Esophagus muscularis mucosa (tissue), 4 donors: ENCODE results near the gene DKK2. TPM values are rescaled to one million over a fixed set of nuclear protein-coding genes. Genes with fewer than 3 reads are reported as not detected.

ENCODE experiments used
- DNase-seq: peaks from one replicate; pipeline ENCODE4 v3.0.0-alpha.2; 2017; ENCODE audit errors: extremely low spot score
- H3K27ac ChIP-seq, 4 donors: fragments of 200-600 bp; sonication (generic); replicated peaks in 1 of 4; 1 replicate in 3 of 4; 2 replicates in 1 of 4; pipeline ENCODE4 v1.5.1; 2016 to 2019; ENCODE audit warnings: mild to moderate bottlenecking in 1 of 4
- H3K27me3 ChIP-seq, 4 donors: fragments of 200-600 bp; sonication (generic); one replicate each; pipeline versions ENCODE4 v1.5.1 to v1.6.0; 2016 to 2019
- H3K36me3 ChIP-seq, 4 donors: fragments of 200-600 bp; sonication (generic); one replicate each; pipeline ENCODE4 v1.5.1; 2016 to 2019
- H3K4me1 ChIP-seq, 4 donors: fragments of 200-600 bp; sonication (generic); one replicate each; pipeline ENCODE4 v1.5.1; 2016 to 2019
- H3K4me3 ChIP-seq, 4 donors: fragments of 200-600 bp; sonication (generic); 1 replicate in 2 of 4; 2 replicates in 2 of 4; pipeline ENCODE4 v1.5.1; 2016 to 2019; ENCODE audit warnings: mild to moderate bottlenecking in 4 of 4, moderate library complexity in 1 of 4
- H3K9me3 ChIP-seq, 4 donors: fragments of 200-600 bp; sonication (generic); 1 replicate in 3 of 4; 2 replicates in 1 of 4; pipeline ENCODE4 v1.5.1; 2016 to 2019
- EP300 ChIP-seq: sonication (generic); formaldehyde crosslinking; IDR thresholded peaks from one replicate; pipeline ENCODE4 v1.6.1; 2017; ENCODE audit warnings: antibody characterized with exemption
- POLR2A ChIP-seq: fragments of 450-650 bp; IDR thresholded peaks from one replicate; pipeline ENCODE4 v1.6.1; 2017; ENCODE audit warnings: antibody characterized with exemption, moderate library complexity, mild to moderate bottlenecking, low read depth
- POLR2AphosphoS5 ChIP-seq, 2 donors: sonication (generic); formaldehyde crosslinking; IDR thresholded peaks; one replicate each; pipeline ENCODE4 v1.6.1; 2017; ENCODE audit warnings: antibody characterized with exemption in 2 of 2
- WGBS: methylation state at CpG from one replicate; pipeline ENCODE4 v1.1.5; 2018; 5-methylcytosine and 5-hydroxymethylcytosine counted together
- intact Hi-C: fragments of 100-400 bp; cut with DNase I; formaldehyde crosslinking; loops from one replicate; pipeline ENCODE4 v1.15.1; 2023
- total RNA-seq, 4 donors: library from RNA; depleted of rRNA; stranded (reverse); fragments of >200 nt; gene quantifications; one replicate each; pipeline versions ENCODE4 v1.1.0 to v1.2.1, GENCODE V29; 2016
- TF ChIP-seq, protein P1 (sequence below), 3 experiments: fragments of 200-600 bp in 2 of 3; fragments of 450-650 bp in 1 of 3; sonication (generic) in 2 of 3; IDR thresholded peaks; one replicate each; pipeline ENCODE4 v1.5.1; 2017 to 2019; ENCODE audit warnings: antibody characterized with exemption in 3 of 3, mild to moderate bottlenecking in 2 of 3, moderate library complexity in 1 of 3

DKK2 gene
- total RNA-seq, 4 donors from 2014 or later: 0.52 to 1.8 (median 0.70) TPM

DNA sequence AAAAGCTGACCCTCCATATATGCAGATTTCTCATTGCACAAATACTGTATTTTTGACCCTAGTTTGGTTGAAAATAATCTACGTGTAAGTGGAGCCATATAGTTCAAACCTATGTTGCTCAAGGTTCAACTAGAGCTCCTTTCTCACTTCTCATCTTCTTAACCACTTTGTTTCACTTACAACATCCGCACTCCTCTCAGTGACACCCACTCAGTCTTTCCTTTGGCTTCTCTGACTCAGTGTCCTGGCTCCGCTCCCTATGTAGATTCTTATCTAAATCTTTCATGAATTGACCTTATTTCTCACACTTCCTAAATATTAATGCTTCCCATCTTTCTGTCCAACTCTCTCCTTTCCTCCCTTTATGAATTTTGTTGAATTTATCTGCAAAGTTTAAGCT, 32.9 kb upstream of the DKK2 start:
- no peak for TF ChIP-seq EP300
- no peak for TF ChIP-seq POLR2A
- TF ChIP-seq, protein P1, sequence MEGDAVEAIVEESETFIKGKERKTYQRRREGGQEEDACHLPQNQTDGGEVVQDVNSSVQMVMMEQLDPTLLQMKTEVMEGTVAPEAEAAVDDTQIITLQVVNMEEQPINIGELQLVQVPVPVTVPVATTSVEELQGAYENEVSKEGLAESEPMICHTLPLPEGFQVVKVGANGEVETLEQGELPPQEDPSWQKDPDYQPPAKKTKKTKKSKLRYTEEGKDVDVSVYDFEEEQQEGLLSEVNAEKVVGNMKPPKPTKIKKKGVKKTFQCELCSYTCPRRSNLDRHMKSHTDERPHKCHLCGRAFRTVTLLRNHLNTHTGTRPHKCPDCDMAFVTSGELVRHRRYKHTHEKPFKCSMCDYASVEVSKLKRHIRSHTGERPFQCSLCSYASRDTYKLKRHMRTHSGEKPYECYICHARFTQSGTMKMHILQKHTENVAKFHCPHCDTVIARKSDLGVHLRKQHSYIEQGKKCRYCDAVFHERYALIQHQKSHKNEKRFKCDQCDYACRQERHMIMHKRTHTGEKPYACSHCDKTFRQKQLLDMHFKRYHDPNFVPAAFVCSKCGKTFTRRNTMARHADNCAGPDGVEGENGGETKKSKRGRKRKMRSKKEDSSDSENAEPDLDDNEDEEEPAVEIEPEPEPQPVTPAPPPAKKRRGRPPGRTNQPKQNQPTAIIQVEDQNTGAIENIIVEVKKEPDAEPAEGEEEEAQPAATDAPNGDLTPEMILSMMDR (IDR thresholded peaks at IDR 0.05): no peak
- no peak for TF ChIP-seq POLR2AphosphoS5 (IDR thresholded peaks at IDR 0.05)
- Histone ChIP-seq H3K36me3 (no peaks in the 10 kb centered on the region), H3K9me3 (no peaks in the 10 kb centered on the region), H3K27ac (no peak overlapping the region), H3K4me3 (no peak overlapping the region), H3K27me3 (no peaks in the 10 kb centered on the region), H3K4me1 (no peaks in the 10 kb centered on the region)
- WGBS: 57% methylated on average over 3 of the region's 3 CpGs
- DNase-seq: no peak
- intact Hi-C loops: no loop called here

DNA sequence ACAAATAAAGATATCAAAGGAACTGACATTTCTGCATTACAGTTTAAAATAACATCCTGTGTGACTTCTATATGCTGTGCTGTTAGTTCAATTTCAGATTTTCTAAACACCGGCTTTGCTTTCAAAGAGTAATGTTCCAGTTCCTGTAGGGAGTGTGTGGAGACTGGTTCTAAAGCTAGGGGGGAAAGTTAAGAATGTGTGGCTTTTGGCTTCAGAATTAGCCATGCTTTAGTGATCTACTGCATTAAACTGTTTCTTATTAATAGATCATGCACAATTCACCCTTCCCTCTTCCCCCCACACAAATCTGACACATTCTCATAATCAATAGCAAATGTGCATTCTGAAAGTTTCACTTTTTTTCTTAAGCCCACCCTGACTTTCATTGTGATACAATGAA, 32.0 kb upstream of the DKK2 start:
- Histone ChIP-seq H3K36me3 (no peaks in the 10 kb centered on the region), H3K4me1 (no peaks in the 10 kb centered on the region), H3K9me3 (no peaks in the 10 kb centered on the region), H3K4me3 (no peak overlapping the region), H3K27ac (no peak overlapping the region), H3K27me3 (no peaks in the 10 kb centered on the region)
- intact Hi-C loops: no loop called here
- TF ChIP-seq POLR2A (no peak), EP300 (no peak), POLR2AphosphoS5 (IDR thresholded peaks at IDR 0.05) (no peak)
- TF ChIP-seq, protein P1 (IDR thresholded peaks at IDR 0.05): no peak
- no peak for DNase-seq
- WGBS: 19% methylated on average over 1 of the region's 1 CpG

DNA sequence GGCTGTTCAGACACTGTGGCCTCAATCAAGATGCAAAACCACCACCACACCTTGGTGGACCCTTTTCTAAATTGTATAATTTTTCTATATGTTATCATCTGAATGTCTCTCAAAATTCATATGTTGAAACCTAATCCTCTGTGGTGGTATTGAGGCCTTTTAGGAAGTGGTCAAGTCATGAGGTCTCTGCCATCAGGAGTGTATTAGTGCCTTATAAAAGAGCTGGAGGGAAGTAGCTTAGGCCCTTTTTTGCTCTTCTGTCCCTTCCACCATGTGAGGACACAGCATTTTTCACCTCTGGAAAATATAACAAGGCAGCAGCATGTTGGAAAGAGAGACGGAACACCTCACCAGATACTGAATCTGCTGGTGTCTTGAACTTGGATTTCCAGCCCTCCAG, 30.5 kb upstream of the DKK2 start:
- 78% methylated on average over 1 of the region's 1 CpG for WGBS
- H3K27me3 ChIP-seq: no peaks in the 10 kb centered on the region
- no peak for DNase-seq

DNA sequence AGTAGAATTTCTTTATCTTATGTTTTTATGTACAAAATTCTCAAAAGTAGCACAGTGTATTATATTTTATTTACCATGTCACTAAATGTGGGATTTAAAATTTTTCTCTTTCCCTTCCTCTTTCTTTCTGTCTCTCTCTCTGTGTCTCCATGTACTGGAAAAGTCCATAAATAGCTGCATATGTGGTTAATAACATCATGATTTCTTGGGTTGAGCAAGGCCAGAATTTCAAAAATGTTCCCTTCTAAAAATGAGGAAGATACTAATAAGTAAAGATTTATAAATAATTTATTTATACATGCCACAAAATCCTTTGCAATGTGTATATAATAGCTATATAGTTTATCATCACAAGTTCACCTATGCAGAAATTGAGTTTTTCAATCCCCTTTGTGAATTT, 29.1 kb upstream of the DKK2 start:
- Histone ChIP-seq H3K4me3 (no peak overlapping the region), H3K27me3 (no peaks in the 10 kb centered on the region), H3K9me3 (no peaks in the 10 kb centered on the region), H3K27ac (no peak overlapping the region), H3K4me1 (no peaks in the 10 kb centered on the region), H3K36me3 (no peaks in the 10 kb centered on the region)
- intact Hi-C loops: no loop called here
- no peak for DNase-seq
- TF ChIP-seq POLR2AphosphoS5 (IDR thresholded peaks at IDR 0.05): no peak
- no peak for TF ChIP-seq POLR2A
- TF ChIP-seq EP300: no peak
- TF ChIP-seq, protein P1 (IDR thresholded peaks at IDR 0.05): no peak

More for the DNA sequence above, 30.5 kb upstream of the DKK2 start:
- Histone ChIP-seq H3K36me3 (no peaks in the 10 kb centered on the region), H3K27ac (no peak overlapping the region), H3K4me1 (no peaks in the 10 kb centered on the region), H3K4me3 (no peak overlapping the region), H3K9me3 (no peaks in the 10 kb centered on the region)
- intact Hi-C loops: no loop called here
- TF ChIP-seq POLR2A (no peak), EP300 (no peak), POLR2AphosphoS5 (IDR thresholded peaks at IDR 0.05) (no peak)
- TF ChIP-seq, protein P1 (IDR thresholded peaks at IDR 0.05): no peak

DNA sequence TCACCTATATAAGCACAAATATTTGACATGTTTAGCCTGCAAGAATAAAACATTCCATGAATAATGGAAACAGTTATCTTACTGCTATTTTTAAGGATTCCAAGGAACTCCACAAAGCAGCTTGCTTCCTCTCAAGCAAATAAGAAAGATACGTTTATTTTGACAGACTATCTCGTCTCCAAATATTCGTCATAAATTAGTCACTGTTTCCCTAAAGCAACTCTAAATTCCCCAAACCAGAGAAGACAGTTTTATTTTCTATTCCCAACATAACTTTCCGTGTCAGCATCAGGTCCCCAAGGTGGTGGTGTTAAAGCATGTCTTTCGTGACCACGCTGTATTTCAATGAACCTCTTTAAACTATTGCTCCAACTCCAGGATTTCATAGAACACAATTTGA, 24.3 kb upstream of the DKK2 start:
- no peak overlapping the region for H3K4me3 ChIP-seq
- H3K27me3 ChIP-seq: no peaks in the 10 kb centered on the region
- WGBS: 61% methylated on average over 6 of the region's 6 CpGs
- intact Hi-C loops: no loop called here
- TF ChIP-seq, protein P1 (IDR thresholded peaks at IDR 0.05): no peak
- no peak for TF ChIP-seq POLR2A
- TF ChIP-seq POLR2AphosphoS5 (IDR thresholded peaks at IDR 0.05): no peak
- no peak for TF ChIP-seq EP300
- DNase-seq: no peak
- no peak overlapping the region for H3K27ac ChIP-seq
- H3K36me3 ChIP-seq: no peaks in the 10 kb centered on the region
- no peaks in the 10 kb centered on the region for H3K4me1 ChIP-seq
- no peaks in the 10 kb centered on the region for H3K9me3 ChIP-seq
